HCT116 (cell line): ENCODE data around the gene RGL2. TPM values are rescaled to one million over a fixed set of nuclear protein-coding genes. Genes with fewer than 3 reads are reported as not detected.
"Not testable (repeated sequence)": the region's sequence is repeated elsewhere in the genome, so short reads cannot be mapped to it uniquely, and the experiment has no call there.

Experiments
- ATAC-seq: fragments of 200-7000 bp; cut with Tn5 transposase; 2 replicates; pipeline ENCODE4 v1.9.1; 2020; ENCODE audit warnings: mild to moderate bottlenecking, moderate library complexity
- BruUV-seq: library from RNA; stranded (reverse); fragments of 400-500 nt; replicated peaks from 2 replicates; lab custom pipeline; 2021; lab: Mats Ljungman, UMichigan
- CTCF ChIA-PET: fragments of 300-600 bp; sonication (Branson Sonifier 250); formaldehyde crosslinking; loops from one replicate; lab custom pipeline; 2021; ENCODE audit warnings: antibody characterized with exemption; lab: Charles Lee
- POLR2A ChIA-PET: fragments of 300-600, 350-600 bp; sonication (Branson Sonifier 250); formaldehyde crosslinking; loops from one replicate; lab custom pipeline; 2021; ENCODE audit warnings: antibody characterized with exemption; lab: Charles Lee
- RAD21 ChIA-PET, 2 experiments: fragments of 300-600 bp; sonication (Branson Sonifier 250); formaldehyde crosslinking; loops; one replicate each; lab custom pipeline; 2023; ENCODE audit warnings: low total read pairs in 2 of 2; ENCODE audit not compliant: uncharacterized antibody in 2 of 2, unreplicated experiment in 2 of 2, low non-redundant PET in 1 of 2; lab: Charles Lee
- DNase-seq: peaks from one replicate; pipeline ENCODE4 v3.0.0-alpha.2; 2010; ENCODE audit warnings: low read depth, low spot score
- H2AFZ ChIP-seq: fragments of 200-600 bp; shearing (Covaris generic), sonication (generic); 2 replicates; pipeline ENCODE4 v1.6.1; 2017; ENCODE audit warnings: low read depth, mixed run types, mixed read lengths, antibody characterized with exemption, low read length; ENCODE audit not compliant: poor library complexity, severe bottlenecking
- H3K27ac ChIP-seq: 2 replicates; pipeline ENCODE4 v1.5.1; 2012; ENCODE audit warnings: low read depth, low read length
- H3K27me3 ChIP-seq: fragments of 200-600 bp; sonication (generic); 2 replicates; pipeline ENCODE4 v1.6.1; 2016; ENCODE audit warnings: mixed run types, low read length, mixed read lengths; ENCODE audit not compliant: insufficient read depth
- H3K36me3 ChIP-seq, 2 experiments: fragments of 200-500 bp in 1 of 2; fragments of 200-600 bp in 1 of 2; sonication (Bioruptor generic) in 1 of 2; sonication (generic) in 1 of 2; 2 replicates each; pipeline versions ENCODE4 v1.5.1 to v1.6.1; 2014 to 2016; ENCODE audit warnings: low read length in 2 of 2, inconsistent platforms in 1 of 2, mixed read lengths in 1 of 2, mixed run types in 1 of 2; ENCODE audit not compliant: insufficient read depth in 2 of 2, control insufficient read depth in 1 of 2
- H3K4me1 ChIP-seq, 2 experiments: fragments of 200-600 bp in 1 of 2; sonication (generic) in 1 of 2; 2 replicates each; pipeline versions ENCODE4 v1.5.1 to v1.6.1; 2012 to 2017; ENCODE audit warnings: low read length in 2 of 2, inconsistent platforms in 1 of 2, mild to moderate bottlenecking in 1 of 2, mixed read lengths in 1 of 2, mixed run types in 1 of 2, moderate library complexity in 1 of 2; ENCODE audit not compliant: insufficient read depth in 2 of 2, control insufficient read depth in 1 of 2
- H3K4me2 ChIP-seq: fragments of 200-600 bp; sonication (generic); 2 replicates; pipeline ENCODE4 v1.6.1; 2017; ENCODE audit warnings: mixed run types, low read length, mixed read lengths
- H3K4me3 ChIP-seq, 2 experiments: fragments of 200-600 bp in 1 of 2; sonication (generic) in 1 of 2; replicated peaks in 1 of 2; 2 replicates each; pipeline ENCODE4 v1.5.1; 2011 to 2016; ENCODE audit warnings: low read length in 2 of 2, control low read depth in 1 of 2, low read depth in 1 of 2, mild to moderate bottlenecking in 1 of 2, mixed read lengths in 1 of 2, mixed run types in 1 of 2
- H3K79me2 ChIP-seq: fragments of 200-600 bp; sonication (generic); 2 replicates; pipeline ENCODE4 v1.6.1; 2017; ENCODE audit warnings: mild to moderate bottlenecking, mixed run types, low read length, moderate library complexity, mixed read lengths; ENCODE audit not compliant: insufficient read depth
- H3K9ac ChIP-seq: fragments of 200-600 bp; sonication (generic); 2 replicates; pipeline ENCODE4 v1.6.1; 2016; ENCODE audit warnings: low read length, mixed read lengths
- H3K9me2 ChIP-seq: fragments of 200-600 bp; sonication (generic), shearing (Covaris generic); 2 replicates; pipeline ENCODE4 v1.6.1; 2017; ENCODE audit warnings: mixed run types, mild to moderate bottlenecking, moderate library complexity; ENCODE audit not compliant: insufficient read depth
- H3K9me3 ChIP-seq, 2 experiments: fragments of 200-500 bp in 1 of 2; fragments of 200-600 bp in 1 of 2; sonication (Bioruptor generic) in 1 of 2; sonication (generic) in 1 of 2; 2 replicates each; pipeline ENCODE4 v1.6.1; 2014 to 2017; ENCODE audit warnings: low read length in 2 of 2, mixed read lengths in 2 of 2, inconsistent platforms in 1 of 2, low read depth in 1 of 2, mild to moderate bottlenecking in 1 of 2, mixed run types in 1 of 2, moderate library complexity in 1 of 2; ENCODE audit not compliant: control insufficient read depth in 1 of 2, insufficient read depth in 1 of 2
- H4K20me1 ChIP-seq: fragments of 200-600 bp; sonication (generic), shearing (Covaris generic); 2 replicates; pipeline ENCODE4 v1.6.1; 2017; ENCODE audit warnings: mixed run types, mild to moderate bottlenecking, moderate library complexity; ENCODE audit not compliant: insufficient read depth
- CBX3 ChIP-seq: IDR thresholded peaks from 2 replicates; pipeline ENCODE4 v1.6.1; 2012; ENCODE audit warnings: low read depth
- CEBPB ChIP-seq: IDR thresholded peaks from 2 replicates; pipeline ENCODE4 v1.6.1; 2012; ENCODE audit warnings: low read depth
- EZH2 ChIP-seq: fragments of 200-600 bp; sonication (generic); IDR thresholded peaks from 2 replicates; pipeline ENCODE4 v1.6.1; 2017; ENCODE audit warnings: antibody characterized with exemption, mixed run types
- EZH2phosphoT487 ChIP-seq: fragments of 200-600 bp; IDR thresholded peaks from 2 replicates; pipeline ENCODE4 v1.6.1; 2018; ENCODE audit warnings: antibody characterized with exemption, borderline replicate concordance
- FOSL1 ChIP-seq: IDR thresholded peaks from 2 replicates; pipeline ENCODE4 v1.6.1; 2012; ENCODE audit warnings: low read depth
- POLR2A ChIP-seq: IDR thresholded peaks from 2 replicates; pipeline ENCODE4 v1.7.0; 2011; ENCODE audit warnings: borderline replicate concordance; ENCODE audit not compliant: insufficient read depth, insufficient read length; ENCODE audit errors: extremely low read depth
- SIN3A ChIP-seq: IDR thresholded peaks from 2 replicates; pipeline ENCODE4 v1.6.1; 2012; ENCODE audit warnings: low read depth
- YY1 ChIP-seq: IDR thresholded peaks from 2 replicates; pipeline ENCODE4 v1.6.1; 2011; ENCODE audit warnings: low read length, low read depth, moderate library complexity, mild to moderate bottlenecking; ENCODE audit not compliant: insufficient replicate concordance; ENCODE audit errors: extremely low read depth
- intact Hi-C: fragments of 100-400 bp; cut with micrococcal nuclease; formaldehyde crosslinking; loops from 2 replicates; pipeline ENCODE4 v1.10.0; 2022
- total RNA-seq: library from RNA; stranded (reverse); gene quantifications from one replicate; pipeline ENCODE4 v1.2.1, GENCODE V29; 2021; ENCODE audit not compliant: unreplicated experiment
- TF ChIP-seq, protein P1 (sequence below), 3 experiments: fragments of 200-600 bp in 1 of 3; sonication (generic) in 1 of 3; IDR thresholded peaks in 2 of 3; conservative IDR thresholded peaks in 1 of 3; 2 replicates each; pipeline ENCODE4 v1.5.1; 2012 to 2017; ENCODE audit warnings: low read depth in 2 of 3, low read length in 2 of 3, antibody characterized with exemption in 1 of 3, borderline replicate concordance in 1 of 3, control low read depth in 1 of 3, mild to moderate bottlenecking in 1 of 3, mixed read lengths in 1 of 3, mixed run types in 1 of 3, moderate library complexity in 1 of 3; ENCODE audit not compliant: insufficient read depth in 1 of 3
- TF ChIP-seq, protein P2 (sequence below): IDR thresholded peaks from 2 replicates; pipeline ENCODE4 v1.6.1; 2011; ENCODE audit warnings: mild to moderate bottlenecking, low read length, moderate library complexity; ENCODE audit not compliant: insufficient replicate concordance; ENCODE audit errors: extremely low read depth
- TF ChIP-seq, protein P3 (sequence below): IDR thresholded peaks from 2 replicates; pipeline ENCODE4 v1.6.1; 2012

RGL2 gene
- total RNA-seq, 1 experiment from 2014 or later = 53.4 TPM

DNA sequence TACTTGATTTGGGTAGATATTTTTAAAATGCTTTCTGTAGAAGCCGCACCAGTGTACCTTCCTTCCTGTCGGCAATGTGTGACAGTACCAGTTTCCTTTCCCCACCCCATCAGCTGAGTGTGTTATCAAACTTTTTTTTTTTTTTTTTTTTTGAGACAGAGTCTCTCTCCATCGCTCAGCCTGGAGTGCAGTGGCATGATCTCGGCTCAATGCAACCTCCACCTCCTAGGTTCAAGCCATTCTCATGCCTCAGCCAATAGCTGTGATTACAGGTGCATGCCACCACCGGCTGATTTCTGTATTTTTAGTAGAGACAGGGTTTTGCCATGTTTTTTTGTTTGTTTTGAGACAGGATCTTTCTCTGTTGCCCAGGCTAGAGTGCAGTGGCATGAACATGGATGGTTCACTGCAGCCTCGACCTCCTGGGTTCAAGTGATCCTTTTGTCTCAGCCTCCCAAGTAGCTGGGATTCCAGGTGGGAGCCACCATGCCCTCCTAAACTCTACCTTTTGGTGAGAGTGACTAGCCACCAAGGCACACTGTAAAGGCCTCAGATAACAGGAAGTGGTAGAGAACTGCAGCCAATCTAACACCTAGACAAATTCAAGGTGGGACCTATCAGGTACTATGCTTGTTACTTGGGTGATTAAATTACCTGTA lies 45.3 kb upstream of the RGL2 start:
- ChIA-PET POLR2A (no interaction called here), RAD21 (no interaction called here), CTCF (interaction anchor here (0.7 to 2.1 kb wide), 3 partner anchors 8 to 209 kb away, joined by 3 to 9 read pairs (median 6); partner anchors contain the start of gene ZBTB22)
- Histone ChIP-seq H3K4me1 (peaks cover 8 to 10% of the 10 kb centered on the region in 2 experiments), H4K20me1 (no peaks in the 10 kb centered on the region), H3K9ac (no peak overlapping the region), H3K4me3 (no peak overlapping the region), H3K79me2 (no peaks in the 10 kb centered on the region), H3K27ac (no peak overlapping the region), H3K36me3 (no peaks in the 10 kb centered on the region), H3K4me2 (no peak overlapping the region), H2AFZ (no peak overlapping the region), H3K9me2 (no peaks in the 10 kb centered on the region), H3K27me3 (peaks cover 25% of the 10 kb centered on the region; the same call in 1 of the 2 replicates), H3K9me3 (no peaks in the 10 kb centered on the region)
- no TSS peak for BruUV-seq
- no peak for TF ChIP-seq SIN3A
- TF ChIP-seq, protein P1, sequence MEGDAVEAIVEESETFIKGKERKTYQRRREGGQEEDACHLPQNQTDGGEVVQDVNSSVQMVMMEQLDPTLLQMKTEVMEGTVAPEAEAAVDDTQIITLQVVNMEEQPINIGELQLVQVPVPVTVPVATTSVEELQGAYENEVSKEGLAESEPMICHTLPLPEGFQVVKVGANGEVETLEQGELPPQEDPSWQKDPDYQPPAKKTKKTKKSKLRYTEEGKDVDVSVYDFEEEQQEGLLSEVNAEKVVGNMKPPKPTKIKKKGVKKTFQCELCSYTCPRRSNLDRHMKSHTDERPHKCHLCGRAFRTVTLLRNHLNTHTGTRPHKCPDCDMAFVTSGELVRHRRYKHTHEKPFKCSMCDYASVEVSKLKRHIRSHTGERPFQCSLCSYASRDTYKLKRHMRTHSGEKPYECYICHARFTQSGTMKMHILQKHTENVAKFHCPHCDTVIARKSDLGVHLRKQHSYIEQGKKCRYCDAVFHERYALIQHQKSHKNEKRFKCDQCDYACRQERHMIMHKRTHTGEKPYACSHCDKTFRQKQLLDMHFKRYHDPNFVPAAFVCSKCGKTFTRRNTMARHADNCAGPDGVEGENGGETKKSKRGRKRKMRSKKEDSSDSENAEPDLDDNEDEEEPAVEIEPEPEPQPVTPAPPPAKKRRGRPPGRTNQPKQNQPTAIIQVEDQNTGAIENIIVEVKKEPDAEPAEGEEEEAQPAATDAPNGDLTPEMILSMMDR (IDR thresholded peaks at IDR 0.05 in 2 of 3, conservative IDR thresholded peaks at IDR 0.05 in 1 of 3; ENCODE audit: borderline replicate concordance in 1 of 3, insufficient read depth in 1 of 3, low read depth in 2 of 3, low read length in 2 of 3) = no peak
- TF ChIP-seq CBX3 = no peak
- no peak for TF ChIP-seq EZH2
- TF ChIP-seq, protein P2, sequence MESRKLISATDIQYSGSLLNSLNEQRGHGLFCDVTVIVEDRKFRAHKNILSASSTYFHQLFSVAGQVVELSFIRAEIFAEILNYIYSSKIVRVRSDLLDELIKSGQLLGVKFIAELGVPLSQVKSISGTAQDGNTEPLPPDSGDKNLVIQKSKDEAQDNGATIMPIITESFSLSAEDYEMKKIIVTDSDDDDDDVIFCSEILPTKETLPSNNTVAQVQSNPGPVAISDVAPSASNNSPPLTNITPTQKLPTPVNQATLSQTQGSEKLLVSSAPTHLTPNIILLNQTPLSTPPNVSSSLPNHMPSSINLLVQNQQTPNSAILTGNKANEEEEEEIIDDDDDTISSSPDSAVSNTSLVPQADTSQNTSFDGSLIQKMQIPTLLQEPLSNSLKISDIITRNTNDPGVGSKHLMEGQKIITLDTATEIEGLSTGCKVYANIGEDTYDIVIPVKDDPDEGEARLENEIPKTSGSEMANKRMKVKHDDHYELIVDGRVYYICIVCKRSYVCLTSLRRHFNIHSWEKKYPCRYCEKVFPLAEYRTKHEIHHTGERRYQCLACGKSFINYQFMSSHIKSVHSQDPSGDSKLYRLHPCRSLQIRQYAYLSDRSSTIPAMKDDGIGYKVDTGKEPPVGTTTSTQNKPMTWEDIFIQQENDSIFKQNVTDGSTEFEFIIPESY = no peak
- TF ChIP-seq, protein P3, sequence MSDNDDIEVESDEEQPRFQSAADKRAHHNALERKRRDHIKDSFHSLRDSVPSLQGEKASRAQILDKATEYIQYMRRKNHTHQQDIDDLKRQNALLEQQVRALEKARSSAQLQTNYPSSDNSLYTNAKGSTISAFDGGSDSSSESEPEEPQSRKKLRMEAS = no peak
- TF ChIP-seq FOSL1 = no peak
- no peak for TF ChIP-seq POLR2A
- no peak for TF ChIP-seq YY1
- TF ChIP-seq EZH2phosphoT487 = no peak
- TF ChIP-seq CEBPB = no peak
- no peak for ATAC-seq
- no peak for DNase-seq
- intact Hi-C loops = no loop called here

DNA sequence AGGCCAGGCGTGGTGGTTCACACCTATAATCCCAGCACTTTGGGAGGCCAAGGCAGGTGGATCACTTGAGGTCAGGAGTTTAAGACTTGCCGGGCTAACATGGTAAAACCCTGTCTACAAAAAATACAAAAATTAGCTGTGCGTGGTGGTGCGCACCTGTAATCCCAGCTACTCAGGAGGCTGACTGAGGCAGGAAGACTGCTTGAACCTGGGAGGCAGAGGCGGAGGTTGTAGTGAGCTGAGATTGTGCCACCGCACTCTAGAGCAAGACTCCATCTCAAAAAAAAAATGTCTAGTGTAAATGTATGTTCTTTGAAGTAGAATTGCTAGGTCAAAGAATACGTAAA lies 44.8 kb upstream of the RGL2 start:
- peaks cover 24% of the 10 kb centered on the region; the same call in 1 of the 2 replicates for H3K27me3 ChIP-seq
- BruUV-seq, RAD21 ChIA-PET, H3K9me2 ChIP-seq, H3K9ac ChIP-seq, H3K9me3 ChIP-seq, H3K4me3 ChIP-seq, H3K27ac ChIP-seq, POLR2A ChIA-PET, H4K20me1 ChIP-seq, intact Hi-C loops, H3K36me3 ChIP-seq, DNase-seq, H3K79me2 ChIP-seq, ATAC-seq, H3K4me1 ChIP-seq, CTCF ChIA-PET, H2AFZ ChIP-seq, H3K4me2 ChIP-seq: not testable (repeated sequence)
